ENCODE measurements around the gene CHST12.
"Not testable (repeated sequence)": the region's sequence is repeated elsewhere in the genome, so short reads cannot be mapped to it uniquely, and the experiment has no call there.

Gene CHST12

DNA sequence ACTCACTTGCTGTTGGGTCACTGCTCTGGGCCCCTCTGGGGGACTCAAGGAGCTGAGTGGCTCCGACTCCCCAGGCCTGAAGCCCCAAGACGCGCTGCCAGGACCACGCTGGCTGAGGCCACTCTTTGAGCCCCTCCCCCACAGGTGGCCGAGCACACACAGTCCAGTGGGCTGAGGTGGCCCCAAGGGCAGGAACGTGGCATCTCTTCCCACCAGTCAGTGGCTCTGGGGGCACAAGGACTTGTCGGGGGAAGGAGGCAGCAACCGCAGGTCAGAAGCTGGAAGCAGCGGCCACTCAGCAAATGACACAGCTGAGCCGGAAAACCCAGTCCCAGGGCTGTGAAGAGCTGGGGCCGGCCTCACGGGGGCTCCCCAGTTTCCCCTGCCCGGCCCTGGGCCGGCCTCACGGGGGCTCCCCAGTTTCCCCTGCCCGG lies 48.7 kb downstream of the CHST12 start:
- Mint-ChIP-seq H3K36me3 (no peaks in the 10 kb centered on the region), H3K4me1 (peaks cover 4% of the 10 kb centered on the region), H3K4me3 (peak overlapping the region; percentile 63), H3K9me3 (no peaks in the 10 kb centered on the region), H3K27ac (no peak overlapping the region), H3K27me3 (no peaks in the 10 kb centered on the region)

DNA sequence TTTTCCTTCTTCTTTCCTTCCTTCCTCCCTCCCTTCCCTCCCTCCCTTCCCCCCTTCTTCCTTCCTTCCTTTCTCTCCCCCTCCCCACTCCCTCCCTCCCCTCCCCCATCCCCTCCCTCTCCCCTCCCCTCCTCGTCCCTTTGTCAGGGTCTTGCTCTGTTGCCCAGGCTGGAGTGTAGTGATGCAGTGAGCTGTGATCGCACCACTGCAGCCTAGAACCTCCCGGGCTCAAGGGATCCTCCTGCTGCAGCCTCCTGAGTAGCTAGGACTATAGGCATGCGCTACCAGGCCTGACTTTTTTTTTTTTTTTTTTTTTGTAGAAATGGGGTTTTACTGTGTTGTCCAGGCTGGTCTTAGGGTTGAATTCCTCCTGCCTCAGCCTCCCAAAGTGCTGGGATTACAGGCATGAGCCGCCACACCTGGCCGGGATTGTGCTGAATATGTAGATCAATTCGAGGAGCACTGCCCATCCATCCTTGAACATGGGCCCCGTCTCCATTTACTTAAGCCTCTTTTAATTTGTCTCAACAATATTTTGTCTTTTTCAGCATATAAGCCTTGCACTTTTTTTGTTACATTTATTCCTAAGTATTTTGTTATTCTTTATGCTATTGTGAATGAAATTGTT lies 49.3 kb downstream of the CHST12 start:
- Mint-ChIP-seq H3K9me3 (no peaks in the 10 kb centered on the region), H3K36me3 (no peaks in the 10 kb centered on the region), H3K27ac (no peak overlapping the region), H3K27me3 (no peaks in the 10 kb centered on the region), H3K4me1 (peaks cover 4% of the 10 kb centered on the region), H3K4me3 (no peak overlapping the region)

DNA sequence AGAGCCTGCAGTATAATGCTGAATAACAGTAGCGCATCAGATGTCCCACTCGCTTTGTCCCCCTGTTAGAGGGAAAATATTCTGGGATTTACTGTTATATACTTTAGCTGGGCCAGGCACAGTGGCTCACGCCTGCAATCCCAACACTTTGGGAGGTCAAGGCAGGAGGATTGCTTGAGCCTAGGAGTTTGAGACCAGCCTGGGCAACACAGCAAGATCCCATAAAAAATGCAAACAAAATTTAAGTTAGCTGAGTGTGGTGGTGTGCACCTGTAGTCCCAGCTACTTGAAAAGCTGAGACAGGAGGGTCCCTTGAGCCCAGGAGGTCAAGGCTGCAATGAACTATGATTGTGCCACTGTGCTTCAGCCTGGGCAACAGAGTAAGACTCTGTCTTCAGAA lies 50.4 kb downstream of the CHST12 start:
- not testable (repeated sequence) for H3K9me3 Mint-ChIP-seq, H3K27ac Mint-ChIP-seq, H3K36me3 Mint-ChIP-seq, H3K4me1 Mint-ChIP-seq, H3K27me3 Mint-ChIP-seq, H3K4me3 Mint-ChIP-seq

DNA sequence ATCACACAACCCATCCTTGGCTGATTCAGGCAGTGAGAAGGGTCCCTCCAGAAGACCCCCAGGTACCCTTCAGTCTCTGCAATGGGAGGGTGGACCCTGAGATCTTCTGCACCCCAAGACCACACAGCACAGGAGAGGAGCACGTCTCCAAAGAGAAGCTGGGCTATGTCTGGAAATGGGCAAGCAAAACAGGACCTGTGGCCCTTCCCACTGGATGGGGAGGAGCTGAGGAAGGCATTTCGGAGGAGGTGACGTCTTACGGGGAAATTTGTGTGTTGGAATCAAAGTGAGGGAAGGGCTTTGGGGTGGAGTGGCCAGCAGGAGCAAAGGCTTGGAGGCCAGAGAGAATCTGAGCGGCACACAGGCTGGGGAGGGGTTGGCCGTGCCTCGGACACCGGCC lies 56.3 kb downstream of the CHST12 start:
- H3K36me3 Mint-ChIP-seq = no peaks in the 10 kb centered on the region
- peaks cover 2% of the 10 kb centered on the region for H3K27me3 Mint-ChIP-seq
- no peak overlapping the region for H3K4me3 Mint-ChIP-seq
- H3K9me3 Mint-ChIP-seq = no peaks in the 10 kb centered on the region
- H3K4me1 Mint-ChIP-seq = no peaks in the 10 kb centered on the region
- H3K27ac Mint-ChIP-seq = no peak overlapping the region

GRCh38 chr7:2460188-2460587 lies 56.8 kb downstream of the CHST12 start:
- H3K9me3 Mint-ChIP-seq = no peaks in the 10 kb centered on the region
- H3K4me1 Mint-ChIP-seq = no peaks in the 10 kb centered on the region
- no peak overlapping the region for H3K27ac Mint-ChIP-seq
- no peak overlapping the region for H3K4me3 Mint-ChIP-seq
- no peaks in the 10 kb centered on the region for H3K36me3 Mint-ChIP-seq
- peaks cover 2% of the 10 kb centered on the region for H3K27me3 Mint-ChIP-seq

- Mint-ChIP-seq H3K27ac (no peak overlapping the region), H3K36me3 (no peaks in the 10 kb centered on the region), H3K4me3 (no peak overlapping the region), H3K4me1 (no peaks in the 10 kb centered on the region), H3K9me3 (no peaks in the 10 kb centered on the region), H3K27me3 (peaks cover 2% of the 10 kb centered on the region)
Measured at GRCh38 chr7:2460641-2461040, 57.2 kb downstream of the CHST12 start.

DNA sequence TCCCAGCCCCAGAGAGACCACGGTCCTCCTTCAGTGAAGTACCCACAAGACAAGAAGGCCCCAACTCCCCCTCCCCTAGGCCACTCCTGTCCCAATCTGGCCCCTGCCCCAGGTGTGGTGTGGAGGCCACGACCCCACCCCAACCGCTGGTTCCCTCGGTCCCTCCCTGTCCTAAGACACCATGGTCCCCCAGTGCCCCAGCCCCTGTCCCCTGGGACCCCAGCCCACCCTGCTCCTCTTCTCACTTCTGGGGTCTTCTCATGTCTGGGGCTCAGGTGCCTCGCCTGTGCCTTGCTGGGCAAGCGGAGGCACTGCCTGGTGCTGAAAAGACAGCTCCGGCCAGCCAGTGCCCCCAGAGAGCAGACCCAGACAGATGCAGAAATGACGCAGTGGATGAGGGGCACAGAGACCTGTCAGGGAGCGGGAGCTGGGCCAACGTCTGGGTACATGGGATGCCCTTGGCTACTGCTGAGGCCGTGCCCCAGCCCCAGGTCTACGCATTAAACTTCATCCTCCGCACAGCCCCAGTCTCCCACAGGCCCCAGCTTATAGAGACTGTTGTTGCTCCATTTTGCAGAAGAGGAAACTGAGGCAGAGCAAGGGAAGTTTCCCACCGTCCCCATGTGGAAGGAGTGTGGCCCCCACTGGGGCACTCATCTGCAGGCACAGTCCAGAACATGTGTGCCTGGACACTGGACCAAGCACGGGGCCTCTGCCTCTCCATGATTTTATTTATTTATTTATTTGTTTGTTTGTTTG lies 58.0 kb downstream of the CHST12 start:
- no peaks in the 10 kb centered on the region for H3K9me3 Mint-ChIP-seq
- H3K4me3 Mint-ChIP-seq = no peak overlapping the region
- H3K27me3 Mint-ChIP-seq = peaks cover 2% of the 10 kb centered on the region
- H3K4me1 Mint-ChIP-seq = no peaks in the 10 kb centered on the region
- no peak overlapping the region for H3K27ac Mint-ChIP-seq
- no peaks in the 10 kb centered on the region for H3K36me3 Mint-ChIP-seq

DNA sequence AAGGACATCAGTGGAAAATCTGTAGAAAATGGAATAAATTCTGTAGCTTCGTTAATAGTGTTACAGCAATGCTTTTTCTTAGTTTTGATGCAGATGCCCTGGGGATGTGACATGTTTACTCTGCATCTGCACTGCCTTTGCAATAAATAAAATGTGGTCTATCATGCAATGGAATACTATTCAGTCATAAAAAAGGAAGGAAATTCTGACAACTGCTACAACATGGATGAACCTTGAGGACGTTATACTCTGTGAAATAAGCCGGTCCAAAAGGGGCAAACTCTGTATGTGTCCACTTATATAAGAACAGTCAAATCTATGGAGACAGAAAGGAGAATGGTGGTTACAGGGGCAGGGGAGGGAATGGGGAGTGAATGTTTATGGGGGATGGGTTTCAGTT lies 59.3 kb downstream of the CHST12 start:
- Mint-ChIP-seq H3K9me3 (no peaks in the 10 kb centered on the region), H3K4me1 (no peaks in the 10 kb centered on the region), H3K4me3 (no peak overlapping the region), H3K27me3 (peaks cover 2% of the 10 kb centered on the region), H3K36me3 (no peaks in the 10 kb centered on the region), H3K27ac (no peak overlapping the region)

DNA sequence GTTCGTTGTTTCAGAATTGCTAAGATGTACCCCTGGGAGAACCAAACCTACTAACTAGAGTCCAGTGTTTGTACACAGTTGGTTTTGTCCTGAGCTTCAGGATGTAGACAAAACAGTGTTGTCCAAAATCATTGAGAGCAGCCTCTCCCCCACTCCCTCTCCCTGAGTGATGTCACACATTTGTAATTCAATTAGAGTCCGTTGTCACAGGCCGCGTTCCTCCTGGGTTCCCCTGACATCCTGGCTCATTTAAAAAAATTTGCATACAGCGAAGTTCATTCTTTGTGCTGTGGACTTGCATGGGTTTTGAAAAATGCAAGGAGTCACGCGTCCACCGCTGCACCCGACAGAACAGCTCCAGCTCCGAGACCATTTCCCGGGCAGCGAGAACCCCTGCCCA lies 62.5 kb downstream of the CHST12 start:
- H3K36me3 Mint-ChIP-seq = no peaks in the 10 kb centered on the region
- H3K4me3 Mint-ChIP-seq = no peak overlapping the region
- H3K4me1 Mint-ChIP-seq = peaks cover 4% of the 10 kb centered on the region
- no peak overlapping the region for H3K27ac Mint-ChIP-seq
- no peaks in the 10 kb centered on the region for H3K9me3 Mint-ChIP-seq
- H3K27me3 Mint-ChIP-seq = peaks cover 4% of the 10 kb centered on the region

- no peak overlapping the region for H3K27ac Mint-ChIP-seq
- H3K27me3 Mint-ChIP-seq = peaks cover 4% of the 10 kb centered on the region
- no peaks in the 10 kb centered on the region for H3K9me3 Mint-ChIP-seq
- no peak overlapping the region for H3K4me3 Mint-ChIP-seq
- H3K4me1 Mint-ChIP-seq = peaks cover 4% of the 10 kb centered on the region
- no peaks in the 10 kb centered on the region for H3K36me3 Mint-ChIP-seq
Measured at GRCh38 chr7:2466675-2467074, 63.3 kb downstream of the CHST12 start.

DNA sequence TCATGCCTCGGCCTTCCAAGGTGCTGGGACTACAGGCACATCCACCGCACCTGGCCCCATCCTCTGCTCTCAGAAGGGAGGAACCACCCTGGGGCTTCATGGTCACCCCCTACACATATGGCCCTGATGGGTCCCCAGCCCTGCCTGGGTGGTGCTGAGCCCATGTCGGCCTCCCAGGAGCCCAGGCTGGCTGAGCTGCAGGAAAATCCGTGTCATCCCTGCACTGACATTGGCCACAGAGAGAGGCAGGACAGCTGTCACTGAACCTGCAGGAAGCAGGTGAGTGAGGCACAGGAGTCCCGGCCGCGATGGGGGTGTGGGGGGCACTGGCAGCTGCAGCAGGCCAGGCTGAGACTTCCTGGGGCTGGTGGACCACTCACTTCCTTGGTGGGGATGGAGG lies 64.8 kb downstream of the CHST12 start:
- Mint-ChIP-seq H3K36me3 (no peaks in the 10 kb centered on the region), H3K4me3 (no peak overlapping the region), H3K27ac (no peak overlapping the region), H3K27me3 (peaks cover 2% of the 10 kb centered on the region), H3K4me1 (peaks cover 4% of the 10 kb centered on the region), H3K9me3 (no peaks in the 10 kb centered on the region)

GRCh38 chr7:2469460-2470203 lies 66.2 kb downstream of the CHST12 start:
- H3K4me3 Mint-ChIP-seq, H3K27me3 Mint-ChIP-seq, H3K9me3 Mint-ChIP-seq, H3K36me3 Mint-ChIP-seq, H3K27ac Mint-ChIP-seq, H3K4me1 Mint-ChIP-seq: not testable (repeated sequence)

DNA sequence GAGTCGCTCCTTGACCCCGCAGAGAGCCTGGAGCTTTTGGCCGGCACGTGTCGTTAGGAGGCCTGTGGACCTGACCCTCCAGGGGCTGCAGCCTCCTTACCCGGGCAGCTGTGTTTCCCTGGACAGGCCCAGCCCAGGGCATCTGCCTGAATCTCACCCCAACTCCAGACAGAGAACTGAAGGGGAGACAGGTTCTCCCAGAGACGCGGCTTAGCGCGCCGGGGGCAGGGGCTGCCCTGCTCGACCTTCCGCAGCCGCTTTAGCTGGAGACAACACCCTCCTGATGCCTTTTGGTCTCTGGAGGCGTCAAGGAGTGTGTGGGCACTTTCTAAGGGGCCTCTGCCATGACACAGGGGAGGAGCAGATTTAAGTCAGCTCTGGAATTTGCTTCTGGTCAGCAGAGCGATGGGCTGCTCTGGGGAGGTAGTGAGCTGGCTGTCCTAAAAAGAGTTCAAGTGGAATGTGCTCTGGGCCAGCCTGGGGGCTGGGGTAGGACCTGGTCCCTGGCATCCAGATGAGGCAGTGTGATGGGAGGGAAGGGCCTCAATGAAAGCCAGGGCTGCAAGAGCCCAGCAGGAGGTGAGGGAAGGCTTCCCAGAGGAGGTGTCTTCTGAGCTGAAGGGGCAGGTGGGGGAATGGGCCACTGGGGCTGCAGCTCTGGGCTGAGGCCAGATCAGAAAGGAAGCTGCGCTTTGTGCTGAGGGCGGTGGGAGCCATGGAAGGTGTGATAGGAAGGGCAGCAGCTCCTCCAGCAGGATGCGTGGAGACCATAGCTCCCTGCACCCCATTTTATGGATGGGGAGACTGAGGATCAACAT lies 67.0 kb downstream of the CHST12 start:
- peaks cover 2% of the 10 kb centered on the region for H3K27me3 Mint-ChIP-seq
- no peaks in the 10 kb centered on the region for H3K9me3 Mint-ChIP-seq
- no peaks in the 10 kb centered on the region for H3K36me3 Mint-ChIP-seq
- H3K4me3 Mint-ChIP-seq = no peak overlapping the region
- H3K27ac Mint-ChIP-seq = no peak overlapping the region
- peaks cover 4% of the 10 kb centered on the region for H3K4me1 Mint-ChIP-seq

DNA sequence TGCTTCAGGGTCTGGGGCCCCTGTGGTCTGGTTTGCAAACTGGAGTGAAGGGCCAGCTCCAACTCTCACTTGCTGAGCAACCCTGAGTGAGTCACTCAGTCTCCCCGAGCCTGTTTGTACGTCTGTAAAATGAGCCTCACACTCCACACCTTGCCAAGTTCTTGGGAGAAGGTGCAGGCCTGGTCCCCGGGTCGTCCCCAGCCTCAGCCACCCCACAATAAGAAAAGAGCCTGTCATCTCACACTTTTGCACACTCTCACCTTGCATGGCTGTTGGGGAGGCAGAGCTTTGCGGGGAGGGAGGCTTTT lies 67.6 kb downstream of the CHST12 start:
- H3K27me3 Mint-ChIP-seq = peaks cover 2% of the 10 kb centered on the region
- peaks cover 4% of the 10 kb centered on the region for H3K4me1 Mint-ChIP-seq
- no peaks in the 10 kb centered on the region for H3K36me3 Mint-ChIP-seq
- no peak overlapping the region for H3K4me3 Mint-ChIP-seq
- H3K27ac Mint-ChIP-seq = no peak overlapping the region
- no peaks in the 10 kb centered on the region for H3K9me3 Mint-ChIP-seq

GRCh38 chr7:2471396-2471795 lies 68.0 kb downstream of the CHST12 start:
- Mint-ChIP-seq H3K36me3 (no peaks in the 10 kb centered on the region), H3K4me1 (peaks cover 4% of the 10 kb centered on the region), H3K9me3 (no peaks in the 10 kb centered on the region), H3K27me3 (peaks cover 2% of the 10 kb centered on the region), H3K4me3 (no peak overlapping the region), H3K27ac (no peak overlapping the region)

- Mint-ChIP-seq H3K27ac (no peak overlapping the region), H3K9me3 (no peaks in the 10 kb centered on the region), H3K4me3 (no peak overlapping the region), H3K36me3 (no peaks in the 10 kb centered on the region), H3K4me1 (peaks cover 4% of the 10 kb centered on the region), H3K27me3 (peaks cover 2% of the 10 kb centered on the region)
Measured at GRCh38 chr7:2472739-2473138, 69.3 kb downstream of the CHST12 start.
